PC-3 (cell line): ENCODE results near the gene KIF25.

Experiments
- CTCF ChIP-seq: fragments of 300-600 bp; sonication (generic); conservative IDR thresholded peaks from 2 replicates; pipeline ENCODE4 v1.5.1; 2017; ENCODE audit warnings: antibody characterized with exemption, low read depth, mild to moderate bottlenecking, low read length
- EZH2 ChIP-seq: fragments of 300-600 bp; sonication (generic); IDR thresholded peaks from one replicate; pipeline ENCODE4 v1.6.1; 2017; ENCODE audit warnings: antibody characterized with exemption, mild to moderate bottlenecking, low read length; ENCODE audit not compliant: unreplicated experiment

- TF ChIP-seq CTCF, result no peak
- TF ChIP-seq EZH2, result no peak
Measured at GRCh38 chr6:168004023-168004422, 6.6 kb downstream of the KIF25 start.
